Hepatocyte (in vitro differentiated cells): ENCODE measurements around the gene ARMH3. TPM values are rescaled to one million over a fixed set of nuclear protein-coding genes. Genes with fewer than 3 reads are reported as not detected.
A peak's percentile ranks its signal among the peaks of the same experiment; 100 is the strongest.

Source experiments
- DNase-seq: peaks from one replicate; pipeline ENCODE4 v3.0.0-alpha.2; 2016; ENCODE audit warnings: low spot score
- H2AFZ ChIP-seq: fragments of 200-600 bp; sonication (generic); 2 replicates; pipeline ENCODE4 v1.6.0; 2016; ENCODE audit warnings: antibody characterized with exemption, mild to moderate bottlenecking
- H3K27ac ChIP-seq: fragments of 200-600 bp; sonication (generic); 2 replicates; pipeline ENCODE4 v1.5.1; 2016; ENCODE audit warnings: mild to moderate bottlenecking
- H3K27me3 ChIP-seq: fragments of 200-600 bp; sonication (generic); 2 replicates; pipeline ENCODE4 v1.6.1; 2016
- H3K36me3 ChIP-seq: fragments of 200-600 bp; sonication (generic); replicated peaks from 2 replicates; pipeline ENCODE4 v1.5.1; 2016; ENCODE audit warnings: low read depth; ENCODE audit not compliant: insufficient read depth
- H3K4me1 ChIP-seq: fragments of 200-600 bp; sonication (generic); 2 replicates; pipeline ENCODE4 v1.5.1; 2016; ENCODE audit warnings: mild to moderate bottlenecking, moderate library complexity; ENCODE audit not compliant: insufficient read depth
- H3K4me2 ChIP-seq: fragments of 200-600 bp; sonication (generic); 2 replicates; pipeline ENCODE4 v1.6.0; 2016
- H3K4me3 ChIP-seq: fragments of 200-600 bp; sonication (generic); 2 replicates; pipeline ENCODE4 v1.5.1; 2016; ENCODE audit warnings: mild to moderate bottlenecking
- H3K79me2 ChIP-seq: fragments of 200-600 bp; sonication (generic); 2 replicates; pipeline ENCODE4 v1.6.0; 2017; ENCODE audit warnings: mild to moderate bottlenecking
- H3K9me2 ChIP-seq: fragments of 200-600 bp; sonication (generic); replicated peaks from 2 replicates; pipeline ENCODE4 v1.6.0; 2017; ENCODE audit warnings: mild to moderate bottlenecking; ENCODE audit not compliant: insufficient read depth
- H3K9me3 ChIP-seq: fragments of 200-600 bp; sonication (generic); 2 replicates; pipeline ENCODE4 v1.5.1; 2016; ENCODE audit warnings: low read depth, mild to moderate bottlenecking
- H4K20me1 ChIP-seq: fragments of 200-600 bp; sonication (generic); 2 replicates; pipeline ENCODE4 v1.6.0; 2016; ENCODE audit warnings: mild to moderate bottlenecking; ENCODE audit not compliant: insufficient read depth, poor library complexity, severe bottlenecking
- EZH2 ChIP-seq: fragments of 200-600 bp; sonication (generic); IDR thresholded peaks from 2 replicates; pipeline ENCODE4 v1.6.1; 2016; ENCODE audit warnings: antibody characterized with exemption, mild to moderate bottlenecking, borderline replicate concordance
- EZH2phosphoT487 ChIP-seq: fragments of 200-600 bp; sonication (generic); IDR thresholded peaks from one replicate; pipeline ENCODE4 v1.6.1; 2018; ENCODE audit warnings: antibody characterized with exemption, mild to moderate bottlenecking, low read depth, moderate library complexity; ENCODE audit not compliant: unreplicated experiment, severe bottlenecking
- WGBS: methylation state at CpG from one replicate; pipeline ENCODE4 v1.1.6; 2016; ENCODE audit warnings: low lambda C conversion rate; ENCODE audit errors: missing lambda C conversion rate; 5-methylcytosine and 5-hydroxymethylcytosine counted together
- polyA plus RNA-seq: library from polyadenylated mRNA; unstranded; fragments of >200 nt; fragmentation: Nextera tagmentation; extraction: Ambion mirVana; gene quantifications from 2 replicates; pipeline ENCODE4 v1.2.1, GENCODE V29; 2016
- total RNA-seq: library from RNA; depleted of rRNA; stranded (reverse); fragments of >200 nt; gene quantifications from 2 replicates; pipeline ENCODE4 v1.2.3, GENCODE V29; 2014
- TF ChIP-seq, protein P1 (sequence below): fragments of 200-600 bp; sonication (generic); IDR thresholded peaks from 2 replicates; pipeline ENCODE4 v1.5.1; 2016; ENCODE audit warnings: antibody characterized with exemption, mild to moderate bottlenecking; ENCODE audit not compliant: poor library complexity

The ARMH3 gene
- total and polyA plus RNA-seq, 2 experiments from 2014 or later: 10.6 to 15.1 TPM

DNA sequence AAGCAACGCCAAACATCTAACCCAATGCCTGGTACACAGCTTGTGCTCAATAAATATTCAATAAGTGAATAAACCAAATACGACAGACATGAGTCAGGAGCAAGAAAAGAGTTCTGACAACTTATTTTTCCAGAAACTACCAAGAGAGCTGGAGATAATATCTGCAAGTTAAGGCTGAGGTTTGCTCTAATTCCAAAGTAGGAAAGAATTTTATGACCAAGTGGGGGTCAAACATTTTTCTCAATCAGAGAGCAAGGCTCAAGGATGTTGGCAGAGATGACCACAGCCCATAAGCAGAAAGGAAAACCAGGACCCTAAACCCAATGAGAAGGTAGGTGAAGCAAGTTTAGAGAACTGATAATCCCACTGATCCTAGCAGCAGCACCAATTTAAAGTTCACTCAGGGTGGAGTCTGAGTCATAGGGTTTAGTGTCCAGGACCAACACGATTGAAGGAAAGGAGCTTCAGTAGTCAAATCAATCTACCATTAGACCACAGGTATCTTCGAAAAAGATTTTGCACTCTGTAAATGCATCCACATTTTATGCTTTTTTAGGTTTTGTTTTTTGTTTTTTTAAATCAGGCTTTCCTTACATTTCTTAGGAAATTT is 163.1 kb downstream of the ARMH3 start:
- H3K36me3 ChIP-seq: no peaks in the 10 kb centered on the region
- H3K79me2 ChIP-seq: no peaks in the 10 kb centered on the region
- no peak overlapping the region for H3K4me2 ChIP-seq

DNA sequence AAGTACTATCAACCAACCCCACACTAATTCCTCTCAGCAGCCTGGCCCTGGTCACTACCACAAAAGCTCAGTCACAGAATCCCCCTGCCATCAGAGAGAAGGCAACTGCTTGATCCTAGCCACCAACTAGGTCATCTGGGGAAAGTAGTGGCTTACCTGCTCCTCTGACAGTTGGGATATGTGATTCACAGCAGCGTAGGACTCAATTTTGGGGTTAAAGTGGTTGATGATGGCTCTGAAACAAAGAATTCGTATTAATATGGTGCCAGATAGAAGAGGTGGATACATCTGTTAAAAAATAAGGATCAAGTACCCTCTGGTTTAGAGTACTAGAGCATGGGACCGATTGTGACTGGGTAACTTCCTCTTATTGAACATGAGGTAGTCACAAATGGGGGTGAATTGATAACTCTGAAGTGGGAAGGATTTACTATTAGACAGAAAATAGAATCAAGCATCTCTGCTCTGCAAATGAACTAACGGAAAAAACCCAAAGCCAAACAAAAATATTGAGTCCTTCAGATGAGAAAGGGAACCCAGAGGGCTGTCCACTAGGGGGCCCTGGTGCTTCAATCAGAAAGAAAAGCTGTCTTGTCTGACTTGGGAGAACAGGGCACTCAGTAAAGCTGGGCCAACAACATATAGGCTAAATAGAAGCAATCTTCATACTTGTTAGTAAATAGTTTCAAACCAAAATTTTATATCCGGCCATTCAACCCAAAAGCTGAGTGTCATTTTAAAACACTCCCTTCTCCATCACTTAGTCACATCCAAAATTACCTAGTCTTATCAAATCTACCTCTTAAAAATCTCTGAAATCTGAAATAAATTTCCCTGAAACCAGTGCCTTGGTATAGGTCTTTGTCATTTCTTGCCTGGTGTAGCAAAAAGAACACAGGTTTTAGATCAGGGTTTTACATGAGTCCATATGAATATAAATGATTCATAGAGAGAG is 166.4 kb downstream of the ARMH3 start:
- no peak overlapping the region for H3K4me3 ChIP-seq
- no peaks in the 10 kb centered on the region for H3K79me2 ChIP-seq
- H3K4me1 ChIP-seq: no peaks in the 10 kb centered on the region
- H3K9me2 ChIP-seq: no peaks in the 10 kb centered on the region
- no peaks in the 10 kb centered on the region for H4K20me1 ChIP-seq
- 59% methylated on average over 5 of the region's 5 CpGs for WGBS
- no peak overlapping the region for H3K27ac ChIP-seq
- peak; percentile 85 for DNase-seq
- no peaks in the 10 kb centered on the region for H3K36me3 ChIP-seq
- H3K27me3 ChIP-seq: no peaks in the 10 kb centered on the region
- H3K9me3 ChIP-seq: no peaks in the 10 kb centered on the region
- no peak overlapping the region for H2AFZ ChIP-seq
- TF ChIP-seq, protein P1, sequence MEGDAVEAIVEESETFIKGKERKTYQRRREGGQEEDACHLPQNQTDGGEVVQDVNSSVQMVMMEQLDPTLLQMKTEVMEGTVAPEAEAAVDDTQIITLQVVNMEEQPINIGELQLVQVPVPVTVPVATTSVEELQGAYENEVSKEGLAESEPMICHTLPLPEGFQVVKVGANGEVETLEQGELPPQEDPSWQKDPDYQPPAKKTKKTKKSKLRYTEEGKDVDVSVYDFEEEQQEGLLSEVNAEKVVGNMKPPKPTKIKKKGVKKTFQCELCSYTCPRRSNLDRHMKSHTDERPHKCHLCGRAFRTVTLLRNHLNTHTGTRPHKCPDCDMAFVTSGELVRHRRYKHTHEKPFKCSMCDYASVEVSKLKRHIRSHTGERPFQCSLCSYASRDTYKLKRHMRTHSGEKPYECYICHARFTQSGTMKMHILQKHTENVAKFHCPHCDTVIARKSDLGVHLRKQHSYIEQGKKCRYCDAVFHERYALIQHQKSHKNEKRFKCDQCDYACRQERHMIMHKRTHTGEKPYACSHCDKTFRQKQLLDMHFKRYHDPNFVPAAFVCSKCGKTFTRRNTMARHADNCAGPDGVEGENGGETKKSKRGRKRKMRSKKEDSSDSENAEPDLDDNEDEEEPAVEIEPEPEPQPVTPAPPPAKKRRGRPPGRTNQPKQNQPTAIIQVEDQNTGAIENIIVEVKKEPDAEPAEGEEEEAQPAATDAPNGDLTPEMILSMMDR: peak; percentile 83
- no peak for TF ChIP-seq EZH2
- H3K4me2 ChIP-seq: no peak overlapping the region

More for the DNA sequence above, 163.1 kb downstream of the ARMH3 start:
- Histone ChIP-seq H3K27ac (no peak overlapping the region), H3K4me1 (no peaks in the 10 kb centered on the region), H3K4me3 (no peak overlapping the region), H3K9me2 (no peaks in the 10 kb centered on the region), H3K27me3 (no peaks in the 10 kb centered on the region), H3K9me3 (no peaks in the 10 kb centered on the region), H4K20me1 (no peaks in the 10 kb centered on the region), H2AFZ (no peak overlapping the region)
- DNase-seq: no peak
- TF ChIP-seq, protein P1: no peak
- TF ChIP-seq EZH2 (no peak), EZH2phosphoT487 (no peak)
- 78% methylated on average over 4 of the region's 4 CpGs for WGBS

DNA sequence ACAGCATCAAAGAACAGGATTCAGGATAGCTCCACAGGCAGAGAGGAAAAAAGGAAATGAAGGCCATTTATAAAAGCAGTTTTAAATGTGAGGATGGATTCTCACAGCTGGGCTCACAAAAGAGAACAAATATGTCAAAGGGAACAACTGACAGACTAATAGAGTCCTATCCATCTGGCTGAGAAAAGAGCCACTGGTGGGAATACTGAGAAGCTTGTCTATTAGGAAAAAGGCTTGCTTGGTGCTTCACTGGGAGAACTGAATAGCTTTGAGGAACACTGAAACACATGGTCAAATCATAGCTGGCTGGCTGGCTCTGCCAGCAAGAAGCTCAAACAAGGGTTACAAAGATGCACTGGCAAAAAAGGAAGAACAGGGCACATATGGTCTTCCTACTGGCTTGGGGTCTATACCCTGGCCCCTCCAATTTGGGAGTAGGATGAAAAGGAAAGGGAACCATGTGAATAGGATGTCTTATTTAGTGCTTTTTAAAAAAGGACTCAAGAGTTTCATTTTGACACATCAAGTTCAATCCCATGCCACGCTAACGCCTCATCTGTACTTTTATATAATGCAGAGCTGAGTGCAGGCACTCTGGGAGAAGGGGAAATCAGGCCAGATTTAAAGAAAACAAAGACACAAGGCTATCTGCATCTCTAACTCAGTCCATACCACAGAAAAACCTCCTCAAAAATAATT is 167.6 kb downstream of the ARMH3 start:
- Histone ChIP-seq H2AFZ (no peak overlapping the region), H3K4me2 (no peak overlapping the region), H3K79me2 (no peaks in the 10 kb centered on the region), H3K27me3 (no peaks in the 10 kb centered on the region), H4K20me1 (no peaks in the 10 kb centered on the region), H3K9me3 (no peaks in the 10 kb centered on the region), H3K27ac (no peak overlapping the region), H3K4me3 (no peak overlapping the region), H3K9me2 (no peaks in the 10 kb centered on the region), H3K36me3 (no peaks in the 10 kb centered on the region), H3K4me1 (no peaks in the 10 kb centered on the region)
- 96% methylated on average over 2 of the region's 2 CpGs for WGBS
- no peak for DNase-seq
- TF ChIP-seq, protein P1: no peak
- TF ChIP-seq EZH2 (no peak), EZH2phosphoT487 (no peak)
